Keratinocyte (primary cell): ENCODE data around the gene C16orf92.

Experiments
- CTCF ChIP-seq, 3 experiments: IDR thresholded peaks in 1 of 3; conservative IDR thresholded peaks in 1 of 3; optimal IDR thresholded peaks in 1 of 3; 2 replicates in 2 of 3; 3 replicates in 1 of 3; pipeline versions ENCODE3 to v1.5.1; 2011; ENCODE audit warnings: low read length in 3 of 3, mild to moderate bottlenecking in 3 of 3, moderate library complexity in 2 of 3, control low read depth in 1 of 3, inconsistent platforms in 1 of 3; ENCODE audit not compliant: insufficient read depth in 2 of 3; ENCODE audit errors: extremely low read depth in 1 of 3
- EZH2 ChIP-seq: IDR thresholded peaks from one replicate; pipeline ENCODE4 v1.6.1; 2012; ENCODE audit warnings: inconsistent platforms, mild to moderate bottlenecking, low read length, moderate library complexity

GRCh38 chr16:30004811-30005242, 18.2 kb upstream of the C16orf92 start:
- no peak for TF ChIP-seq CTCF (optimal IDR thresholded peaks at IDR 0.05 in 1 of 3, IDR thresholded peaks at IDR 0.05 in 1 of 3, conservative IDR thresholded peaks at IDR 0.05 in 1 of 3; ENCODE audit: extremely low read depth in 1 of 3, insufficient read depth in 2 of 3, low read length in 3 of 3)
- no peak for TF ChIP-seq EZH2
